Activated CD4-positive, alpha-beta T cell treated with anti-CD3 and anti-CD28 coated beads, Interleukin-2, amount 50 U/mL, for 24 hours (primary cell): Measurements from ENCODE around the gene GPSM1.

Source experiments
- DNase-seq, 2 donors: peaks; one replicate each; pipeline ENCODE4 v3.0.0-alpha.2; 2020; ENCODE audit warnings: low read depth in 1 of 2, low spot score in 1 of 2

GPSM1 gene

GRCh38 chr9:136358888-136359287 lies 31.5 kb downstream of the GPSM1 start:
- no peak for DNase-seq

GRCh38 chr9:136359774-136360718 lies 32.7 kb downstream of the GPSM1 start:
- DNase-seq = no peak

GRCh38 chr9:136361047-136361753 lies 33.9 kb downstream of the GPSM1 start:
- DNase-seq = no peak

- no peak for DNase-seq
Observed at GRCh38 chr9:136361754-136362449, 34.6 kb downstream of the GPSM1 start.

GRCh38 chr9:136362450-136362784 lies 35.1 kb downstream of the GPSM1 start:
- no peak for DNase-seq

GRCh38 chr9:136363106-136363948 lies 36.0 kb downstream of the GPSM1 start, which contains the start of gene DNLZ:
TSS of gene DNLZ (minus strand) at chr9:136363744. CDS start at chr9:136363714, 30 bp downstream.
- DNase-seq = peak; percentile 92 to 94

- no peak for DNase-seq
Observed at GRCh38 chr9:136363949-136364748, 36.8 kb downstream of the GPSM1 start.

- DNase-seq = no peak
Observed at GRCh38 chr9:136364942-136365774, 37.8 kb downstream of the GPSM1 start.

- no peak for DNase-seq
Observed at GRCh38 chr9:136365775-136366222, 38.5 kb downstream of the GPSM1 start.

GRCh38 chr9:136366826-136367225 lies 39.5 kb downstream of the GPSM1 start:
- DNase-seq = no peak

- no peak for DNase-seq
Observed at GRCh38 chr9:136367296-136368145, 40.2 kb downstream of the GPSM1 start.

GRCh38 chr9:136368190-136368589 lies 40.9 kb downstream of the GPSM1 start:
- no peak for DNase-seq

- DNase-seq = no peak
Observed at GRCh38 chr9:136370037-136370436, 42.7 kb downstream of the GPSM1 start.

- no peak for DNase-seq
Observed at GRCh38 chr9:136370687-136371532, 43.6 kb downstream of the GPSM1 start.

- DNase-seq = no peak
Observed at GRCh38 chr9:136371533-136371880, 44.2 kb downstream of the GPSM1 start.

GRCh38 chr9:136372006-136372405 lies 44.7 kb downstream of the GPSM1 start:
- DNase-seq = no peak
